GM21786 (cell line): ENCODE data around the gene CLSTN3.
"Not testable (repeated sequence)": the region's sequence is repeated elsewhere in the genome, so short reads cannot be mapped to it uniquely, and the experiment has no call there.

Experiments used
- ATAC-seq: cut with Tn5 transposase; IDR thresholded peaks from one replicate; pipeline ENCODE4 v1.9.1; 2021; ENCODE audit not compliant: unreplicated experiment

The CLSTN3 gene

DNA sequence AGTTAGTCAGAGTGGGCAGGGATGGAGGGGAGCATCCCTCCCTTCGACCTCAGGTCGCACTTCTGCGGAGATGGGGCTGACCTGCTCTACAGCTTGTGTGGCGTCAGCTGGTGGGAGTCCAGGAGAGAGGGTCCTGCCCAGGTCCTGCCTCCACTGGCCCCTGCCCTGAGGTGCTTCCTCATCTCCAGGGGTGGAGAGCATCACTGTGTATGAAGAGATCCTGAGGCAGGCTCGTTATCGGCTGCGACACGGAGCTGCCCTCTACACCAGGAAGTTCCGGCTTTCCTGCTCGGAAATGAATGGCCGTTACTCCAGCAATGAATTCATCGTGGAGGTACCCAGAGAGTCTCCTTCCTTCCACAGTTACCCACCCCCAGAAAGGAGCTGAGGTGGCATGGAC, 20.2 kb downstream of the CLSTN3 start:
- no peak for ATAC-seq

DNA sequence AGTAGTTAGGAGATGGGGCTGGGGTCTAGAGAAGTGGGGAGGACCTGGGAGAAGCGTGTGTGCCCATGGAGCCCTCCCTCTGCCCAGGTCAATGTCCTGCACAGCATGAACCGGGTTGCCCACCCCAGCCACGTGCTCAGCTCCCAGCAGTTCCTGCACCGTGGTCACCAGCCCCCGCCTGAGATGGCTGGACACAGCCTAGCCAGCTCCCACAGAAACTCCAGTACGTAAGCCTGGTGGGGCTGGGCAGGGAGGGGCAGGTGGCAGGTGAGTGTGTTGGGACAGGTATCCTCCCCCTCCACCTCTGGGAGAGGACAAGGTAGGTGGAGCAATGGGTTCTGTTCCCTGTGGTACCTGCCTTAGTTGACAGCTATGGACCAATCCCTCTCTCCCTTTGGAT, 20.7 kb downstream of the CLSTN3 start:
- no peak for ATAC-seq

DNA sequence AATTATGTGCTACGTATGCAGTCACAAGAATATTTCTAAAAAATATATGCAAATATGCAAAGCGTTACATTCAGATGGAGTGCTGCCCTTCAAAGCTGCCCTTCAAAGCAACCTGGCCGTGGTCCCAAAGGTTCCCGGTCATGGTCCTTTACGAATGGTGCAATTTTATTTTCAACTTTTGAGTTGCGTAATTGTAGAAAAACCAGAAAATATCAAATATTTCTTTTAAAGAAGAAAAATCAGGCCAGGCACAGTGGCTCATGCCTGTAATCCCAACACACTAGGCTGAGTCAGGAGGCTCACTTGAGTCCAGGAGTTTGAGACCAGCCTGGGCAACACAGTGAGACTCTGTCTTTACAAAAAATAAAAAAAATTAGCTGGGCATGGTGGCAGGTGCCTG, 21.4 kb downstream of the CLSTN3 start:
- no peak for ATAC-seq

DNA sequence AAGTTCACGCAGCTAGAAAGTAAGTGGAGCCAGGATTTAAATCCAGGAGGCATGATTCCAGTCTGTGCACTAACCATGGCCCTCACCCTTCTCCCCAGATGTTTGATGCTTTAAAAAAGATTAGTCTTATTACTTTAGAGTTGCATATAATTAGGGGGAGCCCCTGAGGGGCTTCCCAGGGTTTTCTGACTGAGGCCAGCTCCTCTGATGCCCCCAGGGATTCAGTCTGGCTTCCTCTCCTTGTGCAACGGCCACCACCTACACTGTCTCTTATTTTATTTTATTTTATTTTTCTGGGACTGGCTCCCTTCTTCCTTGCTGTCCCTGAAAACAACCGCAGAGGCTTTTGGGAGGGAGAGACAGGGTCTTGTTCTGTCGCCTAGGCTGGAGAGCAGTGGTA, 22.6 kb downstream of the CLSTN3 start:
- no peak for ATAC-seq

DNA sequence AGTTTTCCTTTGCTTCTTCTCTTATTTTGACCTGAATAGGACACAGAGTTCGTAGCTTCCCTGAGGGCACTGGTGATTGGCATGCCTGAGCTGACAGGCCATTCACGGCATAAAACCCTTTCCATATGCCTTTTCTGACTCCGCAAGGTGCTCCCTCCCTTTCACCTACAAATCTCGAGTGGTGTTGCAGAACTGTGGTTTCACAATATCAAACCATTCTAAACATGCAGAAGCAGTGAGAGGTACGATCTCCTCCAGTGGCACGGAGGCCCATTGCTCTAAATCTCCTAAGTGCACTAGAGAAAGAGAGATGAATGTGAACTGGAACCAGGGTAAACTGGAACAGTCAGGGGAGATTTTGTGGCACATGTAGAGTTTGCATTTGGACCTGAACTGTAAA, 23.9 kb downstream of the CLSTN3 start:
- ATAC-seq, result no peak

DNA sequence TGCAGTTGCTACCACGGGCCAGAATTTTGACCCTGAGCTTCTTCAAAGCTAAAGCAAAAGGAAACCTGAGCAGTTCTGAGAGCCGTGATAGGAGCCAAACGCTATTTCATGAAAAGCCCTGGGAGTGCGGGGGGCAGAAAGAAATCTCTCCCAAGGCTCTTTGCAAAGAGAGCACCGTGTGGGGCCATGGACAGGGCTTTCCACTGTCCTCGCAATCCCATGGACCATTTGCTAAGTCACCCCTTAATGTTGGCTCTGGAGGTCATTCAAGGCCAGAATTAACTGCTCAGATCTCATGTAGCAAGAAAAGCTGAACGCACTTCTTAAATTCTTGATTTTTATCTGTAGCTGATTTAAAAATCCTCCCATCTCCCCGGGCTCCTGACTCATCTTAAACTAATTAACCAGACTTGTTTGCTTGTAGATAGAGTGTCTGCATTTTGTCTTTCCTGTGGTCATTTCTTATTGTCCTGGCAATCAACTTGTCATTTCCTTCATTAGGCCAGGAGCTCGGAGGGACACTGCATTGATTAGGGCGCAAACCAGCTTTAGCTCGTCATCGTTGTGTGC, 24.8 kb downstream of the CLSTN3 start:
- no peak for ATAC-seq

DNA sequence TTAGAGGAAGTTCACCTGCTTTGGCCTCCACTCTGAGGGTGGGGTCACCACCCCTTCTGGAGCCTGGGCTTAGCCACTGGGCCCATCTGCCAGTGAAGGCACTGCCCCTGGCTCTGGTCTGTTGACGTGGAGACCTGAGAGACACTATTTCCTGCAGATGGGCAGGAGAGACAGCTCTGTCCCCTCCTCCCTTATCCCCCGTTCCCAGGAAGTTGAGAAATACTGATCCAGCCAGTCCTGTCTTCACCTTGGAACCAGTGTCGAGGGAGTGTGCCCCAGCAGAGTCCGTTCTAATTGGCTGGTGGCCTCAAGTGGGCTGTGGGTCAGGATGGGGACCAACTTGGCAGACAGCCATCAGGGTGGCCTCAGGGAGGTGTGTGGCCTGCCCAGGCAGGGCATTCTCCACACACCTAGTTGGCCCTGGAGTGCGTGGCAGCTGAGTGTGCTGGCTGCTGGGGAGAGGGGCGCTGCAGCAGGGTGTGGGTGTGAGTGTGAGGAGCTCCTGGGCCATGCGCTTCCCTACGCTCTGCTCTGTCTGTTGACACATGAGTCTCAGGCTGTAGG, 25.4 kb downstream of the CLSTN3 start:
- no peak for ATAC-seq

DNA sequence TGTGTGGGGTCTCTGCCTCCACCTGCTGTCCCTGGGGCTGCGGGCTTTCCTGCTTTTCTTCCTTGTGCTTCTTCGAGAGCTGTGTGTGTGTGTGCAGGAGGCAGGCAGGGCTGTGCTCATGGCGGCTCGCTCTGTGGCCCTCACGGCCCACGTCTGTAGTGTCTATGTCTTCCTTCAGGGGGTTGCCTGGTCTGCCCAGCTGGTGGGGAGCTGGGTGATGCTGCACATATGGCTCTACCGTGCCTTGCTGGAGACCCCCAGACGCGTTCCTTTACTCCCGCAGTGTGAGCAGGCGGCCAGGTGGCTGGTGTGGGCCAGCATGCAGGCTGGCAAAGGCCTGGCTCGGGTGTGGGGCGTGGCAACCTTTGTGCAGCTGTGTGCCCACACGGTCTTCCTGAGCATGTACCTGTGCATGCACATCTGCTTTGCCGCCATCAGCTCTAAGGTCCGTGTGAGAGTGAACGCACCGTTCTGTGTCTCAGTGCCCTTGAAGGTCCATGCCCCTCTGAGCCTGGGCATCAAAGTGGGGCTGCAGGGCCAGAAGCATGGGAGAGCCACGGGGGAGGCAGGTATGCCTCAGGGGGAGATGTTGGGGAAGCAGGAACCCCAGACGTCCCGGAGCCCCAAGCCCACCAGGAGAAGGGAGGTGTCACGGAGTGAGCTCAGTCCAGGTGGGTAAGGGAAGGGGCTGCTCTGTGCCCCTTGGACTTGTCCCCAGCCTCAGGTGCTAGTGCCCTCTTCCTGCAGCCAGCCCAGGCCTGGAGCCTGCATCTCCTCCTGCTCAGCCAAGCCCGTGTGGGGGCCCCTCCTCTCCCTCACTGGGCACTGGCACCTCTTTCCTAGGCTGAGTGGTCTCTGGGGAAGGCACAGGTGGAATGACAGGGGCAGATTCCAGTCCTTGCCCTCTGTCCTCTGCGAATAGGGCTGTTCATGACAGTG, 26.4 kb downstream of the CLSTN3 start:
- no peak for ATAC-seq

DNA sequence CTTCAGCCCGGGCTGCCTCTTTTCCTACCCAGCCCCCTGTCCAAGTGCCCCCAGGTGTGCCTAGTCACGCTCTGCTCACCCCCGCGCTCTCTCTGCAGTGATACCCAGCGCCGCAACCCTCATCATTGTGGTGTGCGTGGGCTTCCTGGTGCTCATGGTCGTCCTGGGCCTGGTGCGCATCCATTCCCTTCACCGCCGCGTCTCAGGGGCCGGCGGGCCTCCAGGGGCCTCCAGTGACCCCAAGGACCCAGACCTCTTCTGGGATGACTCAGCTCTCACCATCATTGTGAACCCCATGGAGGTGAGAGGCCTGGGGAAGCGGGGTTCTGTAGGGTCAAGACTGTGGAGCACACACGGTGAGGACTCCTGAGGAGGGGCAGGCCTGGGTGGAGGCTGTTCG, 27.2 kb downstream of the CLSTN3 start:
- no peak for ATAC-seq

DNA sequence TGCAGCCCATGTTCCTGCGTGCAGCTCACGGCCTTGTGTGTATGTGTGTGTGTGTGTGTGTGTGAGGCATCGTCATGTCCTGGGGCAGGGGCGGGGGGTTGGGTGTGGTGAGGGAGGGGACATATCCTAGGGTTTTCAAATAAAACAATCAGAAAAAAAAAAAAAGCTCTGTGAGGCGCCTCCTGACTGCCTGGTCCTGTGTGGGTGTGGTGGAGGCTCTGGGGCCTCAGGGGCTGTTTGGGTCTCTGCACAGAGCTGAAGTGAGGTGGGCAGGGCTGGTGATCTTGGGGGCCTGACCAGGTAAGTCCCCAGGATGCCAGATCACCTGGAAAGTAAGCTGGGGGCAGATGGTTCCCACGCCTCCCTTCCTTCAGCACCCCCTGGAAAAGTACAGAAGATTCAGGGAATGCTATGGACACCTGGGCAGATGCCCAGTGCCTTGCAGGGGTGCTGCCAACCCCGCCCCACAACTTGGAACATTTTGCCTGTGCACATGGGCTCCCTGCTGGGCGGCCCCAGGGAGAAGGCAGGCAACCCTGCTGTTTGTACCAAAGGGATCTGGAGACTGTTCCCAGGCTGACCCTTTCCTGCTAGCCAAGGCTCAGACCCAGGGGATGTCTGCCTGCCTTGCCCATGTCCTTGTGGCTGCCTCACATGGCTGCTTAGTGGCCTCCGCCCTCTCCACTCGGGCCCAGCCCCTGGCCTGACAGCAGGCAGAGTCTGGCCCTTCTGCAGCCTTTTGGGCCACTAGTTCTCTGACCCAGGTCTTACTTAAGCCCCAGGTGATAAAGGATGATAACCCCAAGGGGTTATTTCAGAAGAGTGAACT, 28.8 kb downstream of the CLSTN3 start:
- no peak for ATAC-seq

DNA sequence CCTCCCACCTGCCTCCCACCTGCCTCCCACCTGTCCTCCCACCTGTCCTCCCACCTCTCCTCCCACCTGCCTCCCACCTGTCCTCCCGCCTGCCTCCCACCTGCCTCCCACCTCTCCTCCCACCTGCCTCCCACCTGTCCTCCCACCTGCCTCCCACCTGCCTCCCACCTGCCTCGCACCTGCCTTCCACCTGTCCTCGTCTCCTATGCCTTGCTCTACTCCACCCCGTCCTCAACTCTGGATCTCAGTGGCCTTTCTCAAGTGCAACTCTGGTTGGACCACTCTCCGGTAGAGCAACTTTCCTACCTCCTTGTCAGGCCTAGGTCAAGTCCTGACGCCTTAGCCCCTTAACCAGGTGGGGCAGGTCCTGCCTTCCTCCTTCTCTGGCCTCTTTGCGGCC, 30.0 kb downstream of the CLSTN3 start:
- no peak for ATAC-seq

DNA sequence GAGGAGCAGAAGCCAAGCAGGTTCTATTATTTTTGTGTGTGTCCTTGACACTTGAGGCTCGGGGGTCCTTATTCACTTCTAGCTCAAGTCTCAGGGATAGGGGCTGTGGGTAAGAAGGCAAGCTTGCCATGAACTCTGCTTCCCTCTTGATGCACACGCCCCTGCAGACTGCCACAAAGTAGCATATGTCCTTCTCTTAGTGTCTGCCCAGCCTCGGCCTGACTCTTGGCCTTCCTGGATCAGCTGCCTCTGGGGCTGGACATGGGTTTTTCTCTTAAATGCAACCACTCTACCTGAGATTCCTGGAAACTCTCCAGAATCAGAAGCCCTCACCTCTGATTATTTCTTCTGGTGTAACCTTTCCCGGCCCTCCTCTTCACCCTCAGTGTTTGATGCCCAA, 31.2 kb downstream of the CLSTN3 start:
- no peak for ATAC-seq

DNA sequence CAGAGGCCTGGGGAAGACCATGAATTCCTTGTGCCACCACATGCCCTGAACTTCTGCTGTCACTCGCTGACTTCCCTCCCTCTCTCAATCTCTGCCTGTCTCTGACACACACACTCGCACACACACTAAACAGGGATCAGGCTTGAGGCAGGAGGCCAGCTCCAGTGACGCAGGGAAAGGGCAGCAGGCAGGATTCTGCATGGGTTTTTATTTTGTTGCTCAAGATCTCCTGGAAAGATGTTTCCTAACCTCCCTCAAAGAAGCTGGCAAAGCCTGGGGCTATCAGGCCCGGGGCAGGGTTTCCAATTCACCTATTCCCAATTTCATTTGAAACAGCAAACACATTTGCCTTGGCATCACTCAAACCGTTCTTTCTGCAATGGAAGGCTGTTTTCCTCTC, 31.6 kb downstream of the CLSTN3 start:
- ATAC-seq, result no peak

DNA sequence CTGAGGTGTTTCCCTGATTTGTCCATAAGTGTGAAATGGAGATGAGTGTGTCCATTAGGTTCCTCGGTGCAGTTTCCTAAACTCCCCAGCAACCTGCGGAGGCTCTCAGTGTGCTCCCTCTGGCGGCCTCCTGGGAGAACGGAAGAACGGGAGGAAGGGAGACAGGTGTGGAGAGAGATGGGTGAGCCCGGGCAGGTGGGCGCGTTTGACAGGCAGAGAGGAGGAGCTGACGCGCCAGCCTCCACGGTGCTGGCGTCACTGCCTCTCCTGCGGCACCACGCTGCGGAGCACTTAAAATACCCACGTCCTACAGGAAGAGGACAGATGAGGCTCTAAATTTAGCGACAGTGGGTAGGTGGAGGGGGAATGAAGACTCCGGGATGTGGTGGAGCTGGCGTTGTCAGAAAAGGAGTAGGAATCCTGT, 32.5 kb downstream of the CLSTN3 start:
- ATAC-seq, result no peak

DNA sequence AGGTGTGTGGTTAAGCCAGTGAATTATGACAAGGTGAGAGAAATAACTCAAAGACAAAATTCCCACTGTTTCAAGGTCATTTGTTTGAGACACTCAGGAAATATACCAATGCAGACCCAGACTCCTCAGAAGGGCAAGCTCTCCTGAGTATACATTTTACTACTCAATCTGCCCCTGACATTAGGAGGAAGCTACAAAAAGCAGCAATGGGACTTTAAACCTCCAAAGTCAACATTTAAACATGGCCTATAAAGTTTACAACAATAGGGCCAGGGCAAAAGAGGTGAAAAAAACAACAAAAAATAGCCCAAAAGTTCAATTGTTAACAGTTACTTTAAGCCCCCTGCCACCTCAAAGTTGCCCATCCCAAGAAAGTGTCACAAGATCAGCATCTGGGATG, 39.8 kb downstream of the CLSTN3 start:
- ATAC-seq, result no peak

DNA sequence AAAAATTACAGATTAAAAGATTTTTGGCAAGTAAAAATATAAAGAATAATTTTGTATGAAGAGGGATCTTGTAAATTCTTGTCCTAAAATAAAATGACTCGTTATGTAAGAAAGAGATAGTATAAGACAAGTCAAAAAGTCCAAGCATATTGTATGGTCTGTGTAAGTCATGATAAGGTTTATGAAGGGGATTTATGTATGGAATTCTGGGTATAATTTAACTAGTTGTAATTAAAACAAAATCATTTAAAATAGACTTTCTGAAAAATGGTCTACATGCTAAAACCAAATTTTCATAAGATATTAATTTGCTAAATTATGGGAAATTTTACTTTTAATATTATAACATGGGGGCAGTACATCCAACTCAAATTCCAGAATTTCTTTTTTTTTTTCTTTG, 41.7 kb downstream of the CLSTN3 start:
- no peak for ATAC-seq

DNA sequence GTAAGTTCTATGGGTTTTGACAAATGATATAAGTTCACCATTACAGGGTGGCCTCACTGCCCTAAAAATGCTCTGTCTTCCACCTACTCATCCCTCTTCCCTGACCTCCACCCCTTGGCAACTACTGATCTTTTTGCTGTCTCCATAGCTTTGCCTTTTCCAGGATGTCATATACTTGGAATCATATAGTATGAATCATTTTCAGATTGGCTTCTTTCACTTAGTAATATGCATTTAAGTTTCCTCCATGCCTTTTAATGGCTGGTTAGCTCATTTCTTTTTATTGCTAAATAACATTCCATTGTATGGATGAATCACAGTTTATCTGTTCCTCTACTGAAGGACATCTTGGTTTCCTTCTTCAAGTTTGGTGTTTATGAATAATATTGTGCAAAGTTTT, 45.3 kb downstream of the CLSTN3 start:
- no peak for ATAC-seq

DNA sequence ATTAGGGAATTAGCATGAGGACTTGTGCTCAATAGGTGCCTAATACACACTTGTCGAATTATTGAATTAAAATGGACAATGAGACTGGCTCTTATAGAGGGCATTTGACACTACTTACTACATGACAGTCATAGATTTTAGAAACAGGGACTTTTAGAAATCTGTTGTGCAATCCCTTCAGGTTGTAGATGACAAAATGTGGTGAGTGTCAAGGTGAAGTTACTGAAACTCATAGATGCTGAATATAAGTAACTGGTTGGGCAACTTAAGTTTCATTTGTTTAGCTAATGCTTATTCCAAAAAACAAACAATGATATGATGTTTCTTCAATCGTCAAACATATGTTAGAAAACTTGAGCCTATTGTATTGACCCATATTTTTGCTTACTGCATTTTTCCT, 46.4 kb downstream of the CLSTN3 start:
- no peak for ATAC-seq

DNA sequence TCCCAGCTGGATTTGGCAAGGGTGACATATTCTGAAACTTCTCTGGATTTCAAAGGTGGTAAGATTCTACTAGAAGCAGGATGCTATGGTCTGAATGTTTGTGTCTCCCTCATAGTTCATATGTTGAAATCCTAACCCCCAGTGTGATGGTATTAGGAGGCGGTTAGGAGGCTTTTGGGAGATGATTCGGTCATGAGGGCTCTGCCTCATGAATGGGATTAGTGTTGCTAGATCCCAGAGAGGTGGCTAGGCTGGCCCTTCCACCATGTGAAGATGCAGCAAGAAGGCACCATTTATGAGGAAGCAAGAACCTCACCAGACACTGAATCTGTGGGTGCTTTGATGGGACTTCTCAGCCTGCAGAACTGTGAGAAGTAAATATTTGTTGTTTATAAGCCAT, 48.3 kb downstream of the CLSTN3 start:
- ATAC-seq, result no peak

DNA sequence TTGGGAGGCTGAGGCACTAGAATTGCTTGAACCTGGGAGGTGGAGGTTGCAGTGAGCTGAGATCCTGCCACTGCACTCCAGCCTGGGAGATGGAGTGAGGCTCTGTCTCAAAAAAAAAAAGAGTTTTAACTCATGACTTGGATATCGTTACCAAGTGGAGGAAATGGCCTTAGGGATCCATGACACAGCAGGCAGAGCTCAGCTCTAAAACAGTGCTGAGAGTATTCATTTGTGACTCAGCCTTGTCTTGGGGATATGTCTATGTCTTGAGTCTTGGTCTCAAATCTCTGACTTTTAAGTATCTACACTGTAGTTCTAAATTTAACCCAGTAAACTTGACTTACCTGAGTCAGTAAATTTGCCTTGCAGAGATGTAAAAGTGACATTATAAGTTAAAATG, 50.5 kb downstream of the CLSTN3 start:
- no peak for ATAC-seq

DNA sequence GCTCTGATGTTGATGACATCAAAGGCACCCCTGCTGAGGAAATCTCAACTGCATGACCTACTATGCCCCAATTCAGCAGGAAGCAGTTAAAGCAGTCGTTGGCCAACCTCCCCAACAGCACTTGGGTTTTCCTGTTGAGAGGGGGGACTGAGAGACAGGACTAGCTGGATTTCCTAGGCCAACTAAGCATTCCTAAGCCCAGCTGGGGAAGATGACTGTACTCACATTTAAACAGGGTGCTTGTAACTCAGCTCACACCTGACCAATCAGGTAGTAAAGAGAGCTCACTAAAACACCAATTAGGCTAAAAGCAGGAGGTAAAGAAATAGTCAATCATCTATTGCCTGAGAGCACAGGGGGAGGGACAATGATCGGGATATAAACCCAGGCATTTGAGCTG, 55.9 kb downstream of the CLSTN3 start:
- not testable (repeated sequence) for ATAC-seq
